NCI-H2029 treated with DMSO at 0.1 percent for 48 hours (cell line): ENCODE results near the gene TSPOAP1.
"Not testable (repeated sequence)": the region's sequence is repeated elsewhere in the genome, so short reads cannot be mapped to it uniquely, and the experiment has no call there.

Experiments used
- DNase-seq: peaks from one replicate; lab custom pipeline; 2025; lab: John Stamatoyannopoulos, UW

The TSPOAP1 gene

GRCh38 chr17:58341136-58341860, 12.7 kb upstream of the TSPOAP1 start:
- not testable (repeated sequence) for DNase-seq

- DNase-seq, result no peak
These were observed 11.8 kb upstream of the TSPOAP1 start for GRCh38 chr17:58340405-58340876.

- DNase-seq, result no peak
These were observed 11.3 kb upstream of the TSPOAP1 start for GRCh38 chr17:58339755-58340404.

GRCh38 chr17:58338841-58339754, 10.5 kb upstream of the TSPOAP1 start:
- no peak for DNase-seq

GRCh38 chr17:58338454-58338840, 9.9 kb upstream of the TSPOAP1 start:
- DNase-seq, result no peak

- no peak for DNase-seq
These were observed 9.2 kb upstream of the TSPOAP1 start for GRCh38 chr17:58337600-58338453.

- no peak for DNase-seq
These were observed 8.6 kb upstream of the TSPOAP1 start for GRCh38 chr17:58337210-58337599.

GRCh38 chr17:58336456-58337209, 8.0 kb upstream of the TSPOAP1 start:
- DNase-seq, result no peak

- no peak for DNase-seq
These were observed 7.3 kb upstream of the TSPOAP1 start for GRCh38 chr17:58335779-58336455.

- no peak for DNase-seq
These were observed 6.6 kb upstream of the TSPOAP1 start for GRCh38 chr17:58335061-58335731.

GRCh38 chr17:58334661-58335060, 6.1 kb upstream of the TSPOAP1 start:
- DNase-seq, result no peak

- DNase-seq, result no peak
These were observed 5.7 kb upstream of the TSPOAP1 start for GRCh38 chr17:58334256-58334655.

- DNase-seq, result no peak
These were observed 5.2 kb upstream of the TSPOAP1 start for GRCh38 chr17:58333736-58334207.

GRCh38 chr17:58332778-58333735, 4.5 kb upstream of the TSPOAP1 start:
- DNase-seq, result no peak

- no peak for DNase-seq
These were observed 3.5 kb upstream of the TSPOAP1 start for GRCh38 chr17:58331815-58332777.

- DNase-seq, result no peak
These were observed 2.6 kb upstream of the TSPOAP1 start for GRCh38 chr17:58330997-58331814.
